Lung (tissue), 12 donors: Measurements from ENCODE around the gene PEX11B. TPM values are rescaled to one million over a fixed set of nuclear protein-coding genes. Genes with fewer than 3 reads are reported as not detected.

ENCODE experiments used
- ATAC-seq: fragments of 200-7000 bp; cut with Tn5 transposase; one replicate; pipeline ENCODE4 v1.9.1; 2020; ENCODE audit warnings: moderate number of reproducible peaks; ENCODE audit not compliant: insufficient read depth, low FRiP score
- DNase-seq, 3 donors: peaks; one replicate each; pipeline ENCODE4 v3.0.0-alpha.2; 2013 to 2017
- H3K27ac ChIP-seq, 2 donors: one replicate each; pipeline ENCODE4 v1.5.1; 2013; ENCODE audit warnings: mild to moderate bottlenecking in 2 of 2, moderate library complexity in 2 of 2, control low read depth in 1 of 2, inconsistent platforms in 1 of 2, low read depth in 1 of 2, low read length in 1 of 2
- H3K27me3 ChIP-seq, 3 donors: one replicate each; pipeline ENCODE4 v1.5.1; 2013; ENCODE audit warnings: low read length in 2 of 3; ENCODE audit not compliant: control insufficient read depth in 3 of 3, insufficient read depth in 3 of 3
- H3K36me3 ChIP-seq, 4 donors: one replicate each; pipeline ENCODE4 v1.5.1; 2013; ENCODE audit warnings: low read length in 4 of 4, mild to moderate bottlenecking in 1 of 4, moderate library complexity in 1 of 4; ENCODE audit not compliant: control insufficient read depth in 4 of 4, insufficient read depth in 4 of 4
- H3K4me1 ChIP-seq, 5 donors: one replicate each; pipeline ENCODE4 v1.5.1; 2013; ENCODE audit warnings: low read length in 5 of 5, mild to moderate bottlenecking in 2 of 5, moderate library complexity in 1 of 5; ENCODE audit not compliant: control insufficient read depth in 5 of 5, insufficient read depth in 5 of 5
- H3K4me3 ChIP-seq: one replicate; pipeline ENCODE4 v1.5.1; 2013; ENCODE audit warnings: mild to moderate bottlenecking, control low read depth, moderate library complexity
- H3K9ac ChIP-seq, 2 donors: one replicate each; pipeline ENCODE4 v1.5.1; 2013; ENCODE audit warnings: low read length in 2 of 2, control low read depth in 1 of 2; ENCODE audit not compliant: insufficient read depth in 1 of 2
- H3K9me3 ChIP-seq, 4 donors: one replicate each; pipeline ENCODE4 v1.5.1; 2013; ENCODE audit warnings: low read length in 3 of 4, mild to moderate bottlenecking in 1 of 4, moderate library complexity in 1 of 4; ENCODE audit not compliant: control insufficient read depth in 4 of 4, insufficient read depth in 3 of 4
- WGBS, 2 donors: extraction: QIAGEN DNeasy Blood & Tissue Kit; methylation state at CpG; one replicate each; pipeline ENCODE4 v1.1.7; 2013; 5-methylcytosine and 5-hydroxymethylcytosine counted together
- polyA plus RNA-seq, 2 donors: library from polyadenylated mRNA; stranded (reverse); fragments of 200-250 nt; gene quantifications; one replicate each; pipeline ENCODE4 v1.2.1, GENCODE V29; 2013
- total RNA-seq, 2 donors: library from RNA; depleted of rRNA in 1 of 2; stranded (reverse); fragments of >200 nt in 1 of 2; gene quantifications; one replicate each; pipeline ENCODE4 v1.2.1, GENCODE V29; 2014 to 2021
- TF ChIP-seq, protein P1 (sequence below): IDR thresholded peaks from 2 replicates; pipeline ENCODE4 v1.5.1; 2012; ENCODE audit warnings: mild to moderate bottlenecking; ENCODE audit errors: control extremely low read depth, extremely low read depth
- donor health status: control.
- donor health status: control.
- donor health status: Bipolar disorder and iron deficiency.
- donor health status: healthy.
- donor health status: DM: yes; HTN: yes; CAD: no.

PEX11B gene
- total and polyA plus RNA-seq, 4 donors: 24.6 to 29.6 (median 26.8) TPM

DNA sequence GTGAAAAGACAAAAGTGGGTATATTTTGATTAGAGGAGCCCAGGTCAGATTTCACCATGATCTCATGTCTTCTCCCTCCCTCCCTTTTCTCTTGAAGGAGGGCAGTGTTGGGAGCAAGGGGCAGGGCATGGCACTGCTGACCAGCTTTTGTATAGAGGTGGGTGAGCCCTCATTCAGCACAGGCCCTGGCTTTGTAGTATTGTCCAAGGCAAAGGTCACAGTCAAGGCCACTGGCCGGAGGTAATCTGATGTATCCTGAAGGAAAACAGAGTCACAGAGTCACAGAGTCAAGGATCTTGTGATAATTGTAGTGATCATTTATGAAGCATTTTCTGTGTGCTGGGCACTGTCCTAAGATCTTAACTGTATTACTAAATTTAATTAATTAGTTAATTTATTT, 20.5 kb downstream of the PEX11B start:
- WGBS, 2 donors: 91 to 100% methylated on average over 1 of the region's 1 CpG

DNA sequence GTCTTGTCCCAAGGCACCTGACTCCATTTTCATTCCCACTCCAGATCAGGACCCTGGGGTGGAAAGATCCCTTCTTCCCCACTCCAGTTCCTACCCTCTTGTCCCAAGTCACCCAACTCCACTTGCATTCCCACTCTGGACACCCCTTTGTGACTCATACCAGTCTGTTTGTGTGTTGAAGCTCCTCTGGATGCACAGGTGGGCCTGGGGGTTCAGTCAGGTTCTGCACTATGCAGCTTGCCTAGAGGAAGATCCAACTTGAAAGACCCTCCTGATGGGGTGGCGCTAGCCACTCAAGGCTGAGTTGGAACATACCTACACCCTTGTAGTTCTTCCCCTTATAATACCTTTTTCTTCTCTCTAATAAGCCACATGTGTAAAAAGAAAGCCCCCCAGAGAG, 23.0 kb downstream of the PEX11B start:
- Histone ChIP-seq H3K9me3 (no peaks in the 10 kb centered on the region), H3K27ac (no peak overlapping the region), H3K36me3 (peaks cover 0 to 11% (median 0%) of the 10 kb centered on the region in 4 donors), H3K4me1 (peaks cover 3 to 19% (median 10%) of the 10 kb centered on the region in 5 donors), H3K4me3 (no peak overlapping the region), H3K9ac (no peak overlapping the region), H3K27me3 (no peaks in the 10 kb centered on the region)
- TF ChIP-seq, protein P1, sequence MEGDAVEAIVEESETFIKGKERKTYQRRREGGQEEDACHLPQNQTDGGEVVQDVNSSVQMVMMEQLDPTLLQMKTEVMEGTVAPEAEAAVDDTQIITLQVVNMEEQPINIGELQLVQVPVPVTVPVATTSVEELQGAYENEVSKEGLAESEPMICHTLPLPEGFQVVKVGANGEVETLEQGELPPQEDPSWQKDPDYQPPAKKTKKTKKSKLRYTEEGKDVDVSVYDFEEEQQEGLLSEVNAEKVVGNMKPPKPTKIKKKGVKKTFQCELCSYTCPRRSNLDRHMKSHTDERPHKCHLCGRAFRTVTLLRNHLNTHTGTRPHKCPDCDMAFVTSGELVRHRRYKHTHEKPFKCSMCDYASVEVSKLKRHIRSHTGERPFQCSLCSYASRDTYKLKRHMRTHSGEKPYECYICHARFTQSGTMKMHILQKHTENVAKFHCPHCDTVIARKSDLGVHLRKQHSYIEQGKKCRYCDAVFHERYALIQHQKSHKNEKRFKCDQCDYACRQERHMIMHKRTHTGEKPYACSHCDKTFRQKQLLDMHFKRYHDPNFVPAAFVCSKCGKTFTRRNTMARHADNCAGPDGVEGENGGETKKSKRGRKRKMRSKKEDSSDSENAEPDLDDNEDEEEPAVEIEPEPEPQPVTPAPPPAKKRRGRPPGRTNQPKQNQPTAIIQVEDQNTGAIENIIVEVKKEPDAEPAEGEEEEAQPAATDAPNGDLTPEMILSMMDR: no peak
- WGBS, 2 donors: 96 to 98% methylated on average over 1 of the region's 1 CpG
- DNase-seq (no peak), ATAC-seq (no peak)

More for the DNA sequence above, 20.5 kb downstream of the PEX11B start:
- TF ChIP-seq, protein P1: no peak
- Histone ChIP-seq H3K4me3 (no peak overlapping the region), H3K9me3 (no peaks in the 10 kb centered on the region), H3K27me3 (no peaks in the 10 kb centered on the region), H3K4me1 (peaks cover 0 to 4% (median 1%) of the 10 kb centered on the region in 5 donors), H3K9ac (no peak overlapping the region), H3K27ac (no peak overlapping the region), H3K36me3 (peaks cover 0 to 14% (median 0%) of the 10 kb centered on the region in 4 donors)
- no peak for ATAC-seq
- DNase-seq: no peak

DNA sequence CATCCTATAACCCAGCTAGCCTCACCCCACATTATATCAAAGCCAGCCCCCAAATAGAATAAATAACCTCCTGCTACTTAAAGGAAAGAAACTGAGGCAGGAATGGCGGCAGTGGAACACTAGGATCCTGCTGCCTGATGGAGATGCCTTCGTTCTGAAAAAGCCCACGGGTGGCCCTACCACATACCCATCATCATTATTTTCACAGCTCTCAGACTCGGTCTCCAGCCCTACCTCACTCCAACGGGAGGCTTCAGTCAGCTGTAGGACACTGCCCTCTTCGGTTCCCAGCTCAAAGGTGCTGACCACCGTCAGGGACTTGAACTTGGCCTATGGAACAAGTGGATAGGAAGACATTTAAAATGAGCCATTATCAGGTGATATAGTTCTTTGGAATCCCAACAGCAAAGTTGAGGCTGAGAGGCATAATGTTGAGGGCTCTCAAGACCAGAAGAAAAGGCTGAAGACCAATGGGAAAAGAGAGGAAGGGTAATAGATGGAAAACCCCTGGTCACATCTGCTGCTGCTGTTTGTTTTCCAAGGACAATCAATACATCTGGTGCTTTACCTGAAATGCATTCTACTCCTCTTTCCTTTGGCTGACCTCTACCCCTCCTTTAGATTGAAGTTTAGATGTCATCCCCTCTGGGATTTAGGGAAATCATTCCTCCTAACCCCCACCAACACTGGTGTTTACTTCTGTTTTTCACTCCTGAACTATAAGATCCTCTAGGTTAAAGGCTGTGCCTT, 25.0 kb downstream of the PEX11B start:
- no peak overlapping the region for H3K4me3 ChIP-seq
- ATAC-seq (no peak), DNase-seq (no peak)
- TF ChIP-seq, protein P1: no peak
- H3K36me3 ChIP-seq: peaks cover 0 to 5% (median 0%) of the 10 kb centered on the region in 4 donors
- peaks cover 3 to 19% (median 12%) of the 10 kb centered on the region in 5 donors for H3K4me1 ChIP-seq
- no peaks in the 10 kb centered on the region for H3K27me3 ChIP-seq
- no peak overlapping the region for H3K9ac ChIP-seq
- peak overlapping the region in 1 of 2 donors; percentile 84 for H3K27ac ChIP-seq
- WGBS, 2 donors: 92 to 93% methylated on average over 7 of the region's 7 CpGs
- H3K9me3 ChIP-seq: no peaks in the 10 kb centered on the region
